Breast epithelium (tissue), 3 donors: ENCODE data around the gene RGL1.

Experiments
- POLR2A ChIP-seq: fragments of 450-650 bp; IDR thresholded peaks from one replicate; pipeline ENCODE4 v1.6.1; 2016; ENCODE audit warnings: antibody characterized with exemption, mild to moderate bottlenecking, moderate library complexity
- POLR2AphosphoS5 ChIP-seq, 3 donors: sonication (generic); formaldehyde crosslinking; IDR thresholded peaks; one replicate each; pipeline ENCODE4 v1.6.1; 2017; ENCODE audit warnings: antibody characterized with exemption in 3 of 3
- TF ChIP-seq, protein P1 (sequence below), 3 donors: fragments of 450-650 bp; IDR thresholded peaks; one replicate each; pipeline ENCODE4 v1.5.1; 2016 to 2017; ENCODE audit warnings: antibody characterized with exemption in 3 of 3, mild to moderate bottlenecking in 3 of 3, moderate library complexity in 3 of 3

DNA sequence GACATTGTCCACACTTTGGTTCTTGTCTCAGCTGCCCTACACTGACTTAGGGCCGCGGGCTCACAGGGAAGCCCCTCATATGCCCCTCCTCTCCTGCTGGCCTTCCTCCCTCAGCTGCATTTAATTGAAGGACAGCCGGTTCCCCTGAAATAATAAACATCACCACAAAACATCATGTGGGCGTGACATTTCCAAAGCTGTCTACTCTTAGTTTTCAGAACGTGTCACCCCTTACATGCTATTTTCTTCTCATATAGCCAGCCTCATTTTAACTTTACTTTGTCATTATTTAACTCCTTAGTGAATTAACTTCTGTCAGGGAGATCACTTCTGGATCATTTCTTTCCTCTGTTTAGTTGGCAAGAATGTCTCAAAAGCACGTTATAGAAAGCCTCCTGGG is 129.4 kb downstream of the RGL1 start:
- TF ChIP-seq, protein P1, sequence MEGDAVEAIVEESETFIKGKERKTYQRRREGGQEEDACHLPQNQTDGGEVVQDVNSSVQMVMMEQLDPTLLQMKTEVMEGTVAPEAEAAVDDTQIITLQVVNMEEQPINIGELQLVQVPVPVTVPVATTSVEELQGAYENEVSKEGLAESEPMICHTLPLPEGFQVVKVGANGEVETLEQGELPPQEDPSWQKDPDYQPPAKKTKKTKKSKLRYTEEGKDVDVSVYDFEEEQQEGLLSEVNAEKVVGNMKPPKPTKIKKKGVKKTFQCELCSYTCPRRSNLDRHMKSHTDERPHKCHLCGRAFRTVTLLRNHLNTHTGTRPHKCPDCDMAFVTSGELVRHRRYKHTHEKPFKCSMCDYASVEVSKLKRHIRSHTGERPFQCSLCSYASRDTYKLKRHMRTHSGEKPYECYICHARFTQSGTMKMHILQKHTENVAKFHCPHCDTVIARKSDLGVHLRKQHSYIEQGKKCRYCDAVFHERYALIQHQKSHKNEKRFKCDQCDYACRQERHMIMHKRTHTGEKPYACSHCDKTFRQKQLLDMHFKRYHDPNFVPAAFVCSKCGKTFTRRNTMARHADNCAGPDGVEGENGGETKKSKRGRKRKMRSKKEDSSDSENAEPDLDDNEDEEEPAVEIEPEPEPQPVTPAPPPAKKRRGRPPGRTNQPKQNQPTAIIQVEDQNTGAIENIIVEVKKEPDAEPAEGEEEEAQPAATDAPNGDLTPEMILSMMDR (IDR thresholded peaks at IDR 0.05) = no peak
- no peak for TF ChIP-seq POLR2AphosphoS5 (IDR thresholded peaks at IDR 0.05)
- TF ChIP-seq POLR2A = no peak
